ENCODE results near the gene MUC15. TPM values are rescaled to one million over a fixed set of nuclear protein-coding genes. Genes with fewer than 3 reads are reported as not detected.

MUC15 gene, protein sequence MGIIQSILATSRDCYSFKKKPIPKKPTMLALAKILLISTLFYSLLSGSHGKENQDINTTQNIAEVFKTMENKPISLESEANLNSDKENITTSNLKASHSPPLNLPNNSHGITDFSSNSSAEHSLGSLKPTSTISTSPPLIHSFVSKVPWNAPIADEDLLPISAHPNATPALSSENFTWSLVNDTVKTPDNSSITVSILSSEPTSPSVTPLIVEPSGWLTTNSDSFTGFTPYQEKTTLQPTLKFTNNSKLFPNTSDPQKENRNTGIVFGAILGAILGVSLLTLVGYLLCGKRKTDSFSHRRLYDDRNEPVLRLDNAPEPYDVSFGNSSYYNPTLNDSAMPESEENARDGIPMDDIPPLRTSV
- not detected in 2 replicates for total RNA-seq

DNA sequence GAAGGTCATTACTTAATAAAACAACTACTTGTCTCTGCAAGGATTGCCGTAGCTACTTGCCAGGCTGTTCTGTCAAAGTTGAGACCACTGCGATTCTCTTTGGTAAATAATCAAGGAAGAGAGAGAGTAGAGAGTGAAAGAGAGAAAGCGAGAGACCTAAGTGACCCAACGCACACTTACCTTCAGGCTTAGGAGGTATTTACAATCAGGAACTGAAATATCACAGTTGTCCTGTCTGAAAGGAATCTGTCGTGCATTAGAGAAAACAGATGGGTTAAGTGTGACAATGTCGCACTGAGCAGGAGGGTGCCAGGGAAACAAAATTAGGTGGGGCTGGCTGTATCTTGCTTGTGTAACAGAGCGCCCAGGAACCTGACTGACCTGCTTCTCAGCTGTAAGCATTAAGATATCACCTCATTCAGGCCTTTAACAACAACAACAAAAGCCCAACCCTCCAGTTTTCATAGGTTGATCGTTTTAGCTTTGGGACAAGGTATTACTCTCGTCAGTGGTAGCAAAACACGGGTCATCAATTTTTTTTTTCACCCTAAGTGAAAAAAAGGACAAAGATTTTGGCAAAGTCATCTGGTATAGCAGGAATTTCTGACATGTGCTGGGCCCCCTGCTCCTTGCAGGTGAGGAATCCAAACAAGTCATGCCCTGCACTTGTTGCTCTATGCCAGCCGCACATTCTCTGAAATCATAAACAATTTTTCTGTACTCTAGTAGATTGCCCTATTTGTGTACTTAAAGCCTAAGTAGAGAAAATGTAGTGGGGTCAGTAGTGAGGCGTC lies at the start of gene MUC15:
Gene MUC15 (minus strand): TSS at position 403 of the 794 bp plus-strand sequence. CDS start 5,169 bp downstream, outside the sequence.

Other genes starting within 250 kb of the MUC15 start
- under 0.01 TPM in 1 of 2 replicates, not detected in the other for gene ANO3, start 240.1 kb downstream of the MUC15 start, total RNA-seq
- gene SLC5A12, start 149.8 kb upstream of the MUC15 start, total RNA-seq: not detected in 2 replicates

Measured in dermis lymphatic vessel endothelial cell (primary cell).